Fibroblast of lung (primary cell): ENCODE results near the gene NANOS3. TPM values are rescaled to one million over a fixed set of nuclear protein-coding genes. Genes with fewer than 3 reads are reported as not detected.

Experiments
- DNase-seq, 2 donors: peaks; one replicate each; pipeline versions ENCODE4 v3.0.0 to v3.0.0-alpha.2; 2010; ENCODE audit warnings: low read depth in 2 of 2
- H2AFZ ChIP-seq: 2 replicates; pipeline ENCODE4 v1.5.1; 2012; ENCODE audit warnings: low read length, control low read depth, inconsistent platforms
- H3K27ac ChIP-seq: 2 replicates; pipeline ENCODE4 v1.5.1; 2011; ENCODE audit warnings: low read length, control low read depth; ENCODE audit not compliant: insufficient read depth
- H3K27me3 ChIP-seq: 2 replicates; pipeline ENCODE4 v1.5.1; 2011; ENCODE audit warnings: mild to moderate bottlenecking, low read length; ENCODE audit not compliant: control insufficient read depth, insufficient read depth
- H3K36me3 ChIP-seq: 2 replicates; pipeline ENCODE4 v1.5.1; 2011; ENCODE audit warnings: low read length; ENCODE audit not compliant: control insufficient read depth, insufficient read depth
- H3K4me1 ChIP-seq: 2 replicates; pipeline ENCODE4 v1.5.1; 2011; ENCODE audit warnings: low read length; ENCODE audit not compliant: control insufficient read depth, insufficient read depth; ENCODE audit errors: extremely low read depth
- H3K4me2 ChIP-seq: 2 replicates; pipeline ENCODE4 v1.5.1; 2011; ENCODE audit warnings: low read length, control low read depth; ENCODE audit not compliant: insufficient read depth; ENCODE audit errors: extremely low read depth
- H3K4me3 ChIP-seq, 4 experiments: fragments of 200-600 bp in 1 of 4; sonication (generic) in 1 of 4; replicated peaks in 1 of 4; 2 replicates each; pipeline ENCODE4 v1.5.1; 2011 to 2016; ENCODE audit warnings: low read length in 4 of 4, low read depth in 3 of 4, mild to moderate bottlenecking in 3 of 4, control low read depth in 2 of 4, inconsistent platforms in 1 of 4, mixed read lengths in 1 of 4; ENCODE audit not compliant: insufficient read depth in 1 of 4; ENCODE audit errors: control extremely low read depth in 1 of 4
- H3K79me2 ChIP-seq: 2 replicates; pipeline ENCODE4 v1.5.1; 2012; ENCODE audit warnings: mild to moderate bottlenecking, low read length, inconsistent platforms; ENCODE audit not compliant: control insufficient read depth, insufficient read depth
- H3K9ac ChIP-seq: 2 replicates; pipeline ENCODE4 v1.5.1; 2011; ENCODE audit warnings: mild to moderate bottlenecking, low read length, control low read depth; ENCODE audit not compliant: insufficient read depth
- H3K9me3 ChIP-seq: 2 replicates; pipeline ENCODE4 v1.5.1; 2012; ENCODE audit warnings: low read depth, low read length; ENCODE audit not compliant: control insufficient read depth, insufficient read depth
- H4K20me1 ChIP-seq: 2 replicates; pipeline ENCODE4 v1.5.1; 2011; ENCODE audit warnings: low read length; ENCODE audit not compliant: control insufficient read depth, insufficient read depth; ENCODE audit errors: extremely low read depth
- CTCF ChIP-seq, 2 donors: IDR thresholded peaks in 1 of 2; conservative IDR thresholded peaks in 1 of 2; 1 replicate in 1 of 2; 2 replicates in 1 of 2; pipeline ENCODE4 v1.5.1; 2011 to 2012; ENCODE audit warnings: low read length in 2 of 2, control low read depth in 1 of 2, inconsistent platforms in 1 of 2, low read depth in 1 of 2, mild to moderate bottlenecking in 1 of 2
- EZH2 ChIP-seq: IDR thresholded peaks from 2 replicates; pipeline ENCODE4 v1.5.1; 2012; ENCODE audit warnings: low read length, control low read depth, mild to moderate bottlenecking; ENCODE audit errors: missing control alignments
- polyA plus RNA-seq, 2 donors: library from polyadenylated mRNA; depleted of rRNA in 1 of 2; stranded (reverse) in 1 of 2; unstranded in 1 of 2; fragments of >200 nt; gene quantifications; 2 replicates each; pipeline ENCODE4 v1.2.1, GENCODE V29; 2011 to 2012; ENCODE audit warnings: missing spikeins in 1 of 2
- total RNA-seq: library from RNA; depleted of rRNA; stranded (reverse); fragments of >200 nt; gene quantifications from 2 replicates; pipeline ENCODE4 v1.2.1, GENCODE V29; 2014

NANOS3 gene
- total and polyA plus RNA-seq, 2 donors (not counting 1 experiment from before 2014, with no cell fraction given), result not detected

- no peak overlapping the region for H2AFZ ChIP-seq
- no peak overlapping the region for H3K27ac ChIP-seq
- DNase-seq, result peak in 1 of 2 donors; percentile 31
- no peaks in the 10 kb centered on the region for H3K9me3 ChIP-seq
- no peak overlapping the region for H3K9ac ChIP-seq
- TF ChIP-seq CTCF (conservative IDR thresholded peaks at IDR 0.05 in 1 of 2, IDR thresholded peaks at IDR 0.05 in 1 of 2; ENCODE audit: low read depth in 1 of 2, low read length in 2 of 2) (no peak), EZH2 (no peak)
- H4K20me1 ChIP-seq, result no peaks in the 10 kb centered on the region
- no peaks in the 10 kb centered on the region for H3K36me3 ChIP-seq
- H3K4me3 ChIP-seq, result no peak overlapping the region
- H3K4me2 ChIP-seq, result no peak overlapping the region
- H3K4me1 ChIP-seq, result no peaks in the 10 kb centered on the region
- H3K79me2 ChIP-seq, result no peaks in the 10 kb centered on the region
- no peaks in the 10 kb centered on the region for H3K27me3 ChIP-seq
These were observed 23.1 kb downstream of the NANOS3 start for GRCh38 chr19:13899912-13900584.

- H3K27ac ChIP-seq, result no peak overlapping the region
- no peak overlapping the region for H3K4me2 ChIP-seq
- no peak for TF ChIP-seq EZH2
- TF ChIP-seq CTCF (conservative IDR thresholded peaks at IDR 0.05 in 1 of 2, IDR thresholded peaks at IDR 0.05 in 1 of 2; ENCODE audit: low read depth in 1 of 2, low read length in 2 of 2), result peak; percentile 20 to 37
- H4K20me1 ChIP-seq, result no peaks in the 10 kb centered on the region
- H3K4me1 ChIP-seq, result no peaks in the 10 kb centered on the region
- no peaks in the 10 kb centered on the region for H3K9me3 ChIP-seq
- no peak overlapping the region for H3K9ac ChIP-seq
- H3K4me3 ChIP-seq, result no peak overlapping the region
- DNase-seq, result no peak
- no peaks in the 10 kb centered on the region for H3K27me3 ChIP-seq
- no peak overlapping the region for H2AFZ ChIP-seq
- H3K36me3 ChIP-seq, result no peaks in the 10 kb centered on the region
- no peaks in the 10 kb centered on the region for H3K79me2 ChIP-seq
These were observed 26.1 kb downstream of the NANOS3 start for GRCh38 chr19:13902993-13903555.

GRCh38 chr19:13905634-13906520, 28.9 kb downstream of the NANOS3 start, which contains the start of the genes BRME1 and CC2D1A:
BRME1 (minus strand) TSS chr19:13906117; CDS start chr19:13904892, 1,225 bp downstream.
CC2D1A (plus strand) TSS chr19:13906201; CDS start chr19:13906442, 241 bp downstream.
- H3K4me1 ChIP-seq, result no peaks in the 10 kb centered on the region
- no peaks in the 10 kb centered on the region for H4K20me1 ChIP-seq
- peak within 1 kb of the TSS; percentile 13 for H3K27ac ChIP-seq
- DNase-seq, result peak; percentile 74 to 76
- peak within 1 kb of the TSS; percentile 69 for H3K9ac ChIP-seq
- peak within 1 kb of the TSS; percentile 86 for H2AFZ ChIP-seq
- TF ChIP-seq CTCF (conservative IDR thresholded peaks at IDR 0.05 in 1 of 2, IDR thresholded peaks at IDR 0.05 in 1 of 2; ENCODE audit: low read depth in 1 of 2, low read length in 2 of 2) (no peak), EZH2 (no peak)
- H3K4me2 ChIP-seq, result peak within 1 kb of the TSS; percentile 84
- H3K27me3 ChIP-seq, result no peaks in the 10 kb centered on the region
- peak within 1 kb of the TSS; percentile 56 to 81 (median 64) for H3K4me3 ChIP-seq
- H3K36me3 ChIP-seq, result no peaks in the 10 kb centered on the region
- H3K9me3 ChIP-seq, result no peaks in the 10 kb centered on the region
- no peaks in the 10 kb centered on the region for H3K79me2 ChIP-seq
